ENCODE data around the gene ARRDC1.

GRCh38 chr9:137656416-137656815 is 50.9 kb downstream of the ARRDC1 start:
- TF ChIP-seq CTCF (IDR thresholded peaks at IDR 0.05; ENCODE audit: low read length): no peak
- no peak for TF ChIP-seq EZH2 (IDR thresholded peaks at IDR 0.05; ENCODE audit: borderline replicate concordance, low read length)
